DND-41 (cell line): Measurements from ENCODE around the gene ATG9B.

Source experiments
- ATAC-seq: fragments of 200-7000 bp; cut with Tn5 transposase; 3 replicates; pipeline ENCODE4 v1.9.1; 2021; ENCODE audit warnings: low read depth; ENCODE audit not compliant: insufficient read depth
- DNase-seq: peaks from one replicate; pipeline ENCODE4 v3.0.0-alpha.2; 2020
- H2AFZ ChIP-seq: 2 replicates; pipeline ENCODE4 v1.6.0; 2012; ENCODE audit warnings: low read depth, low read length
- H3K27ac ChIP-seq: 2 replicates; pipeline ENCODE4 v1.5.1; 2012; ENCODE audit warnings: low read length, inconsistent platforms
- H3K27me3 ChIP-seq: fragments of 200-600 bp; sonication (generic); 2 replicates; pipeline ENCODE4 v1.6.0; 2012; ENCODE audit warnings: low read length, mild to moderate bottlenecking, inconsistent platforms; ENCODE audit not compliant: insufficient read depth, poor library complexity
- H3K36me3 ChIP-seq: 2 replicates; pipeline ENCODE4 v1.5.1; 2012; ENCODE audit warnings: low read length, inconsistent platforms; ENCODE audit not compliant: insufficient read depth
- H3K4me1 ChIP-seq: 2 replicates; pipeline ENCODE4 v1.5.1; 2012; ENCODE audit warnings: mild to moderate bottlenecking, low read length; ENCODE audit not compliant: insufficient read depth
- H3K4me2 ChIP-seq: 2 replicates; pipeline ENCODE4 v1.6.0; 2012; ENCODE audit warnings: mild to moderate bottlenecking, moderate library complexity, low read length, inconsistent platforms; ENCODE audit not compliant: insufficient read depth
- H3K4me3 ChIP-seq, 2 experiments: fragments of 200-600 bp in 1 of 2; shearing (Covaris generic) in 1 of 2; 2 replicates each; pipeline ENCODE4 v1.5.1; 2012 to 2016; ENCODE audit warnings: inconsistent platforms in 2 of 2, low read length in 2 of 2, mild to moderate bottlenecking in 2 of 2, low read depth in 1 of 2, moderate library complexity in 1 of 2
- H3K79me2 ChIP-seq: 2 replicates; pipeline ENCODE4 v1.6.0; 2012; ENCODE audit warnings: low read length, inconsistent platforms; ENCODE audit not compliant: insufficient read depth
- H3K9ac ChIP-seq: 2 replicates; pipeline ENCODE4 v1.6.0; 2012; ENCODE audit warnings: low read depth, mild to moderate bottlenecking, inconsistent platforms, low read length, moderate library complexity
- H3K9me3 ChIP-seq: 2 replicates; pipeline ENCODE4 v1.5.1; 2012; ENCODE audit warnings: low read length, moderate library complexity, mild to moderate bottlenecking, inconsistent platforms; ENCODE audit not compliant: insufficient read depth, severe bottlenecking
- H4K20me1 ChIP-seq: 2 replicates; pipeline ENCODE4 v1.6.0; 2012; ENCODE audit warnings: low read length; ENCODE audit not compliant: insufficient read depth
- EZH2 ChIP-seq: IDR thresholded peaks from 3 replicates; pipeline ENCODE4 v1.6.1; 2012; ENCODE audit warnings: borderline replicate concordance, low read depth, mild to moderate bottlenecking, moderate library complexity, low read length, inconsistent platforms; ENCODE audit not compliant: severe bottlenecking
- TF ChIP-seq, protein P1 (sequence below): IDR thresholded peaks from 2 replicates; pipeline ENCODE4 v1.5.1; 2012; ENCODE audit warnings: borderline replicate concordance, low read length, moderate library complexity, mild to moderate bottlenecking; ENCODE audit not compliant: poor library complexity, severe bottlenecking; ENCODE audit errors: extremely low read depth

Gene ATG9B

DNA sequence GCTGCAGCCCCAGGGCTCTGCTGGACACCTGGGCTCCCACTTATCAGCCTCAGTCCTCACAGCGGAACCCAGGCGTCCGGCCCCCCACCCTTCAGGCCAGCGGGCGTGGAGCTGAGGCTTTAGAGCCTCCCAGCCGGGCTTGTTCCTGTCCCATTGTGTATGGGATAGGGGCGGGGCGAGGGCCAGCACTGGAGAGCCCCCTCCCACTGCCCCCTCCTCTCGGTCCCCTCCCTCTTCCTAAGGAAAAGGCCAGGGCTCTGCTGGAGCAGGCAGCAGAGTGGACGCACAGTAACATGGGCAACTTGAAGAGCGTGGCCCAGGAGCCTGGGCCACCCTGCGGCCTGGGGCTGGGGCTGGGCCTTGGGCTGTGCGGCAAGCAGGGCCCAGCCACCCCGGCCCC, 30.8 kb downstream of the ATG9B start:
- ATAC-seq (no peak), DNase-seq (no peak)
- Histone ChIP-seq H3K4me3 (no peak overlapping the region), H3K9ac (no peak overlapping the region), H3K9me3 (no peaks in the 10 kb centered on the region), H3K4me2 (no peak overlapping the region), H2AFZ (no peak overlapping the region), H3K27ac (no peak overlapping the region), H3K4me1 (peaks cover 4% of the 10 kb centered on the region), H3K79me2 (no peaks in the 10 kb centered on the region), H4K20me1 (peaks cover 5% of the 10 kb centered on the region), H3K27me3 (peaks cover 13% of the 10 kb centered on the region), H3K36me3 (no peaks in the 10 kb centered on the region)
- TF ChIP-seq, protein P1, sequence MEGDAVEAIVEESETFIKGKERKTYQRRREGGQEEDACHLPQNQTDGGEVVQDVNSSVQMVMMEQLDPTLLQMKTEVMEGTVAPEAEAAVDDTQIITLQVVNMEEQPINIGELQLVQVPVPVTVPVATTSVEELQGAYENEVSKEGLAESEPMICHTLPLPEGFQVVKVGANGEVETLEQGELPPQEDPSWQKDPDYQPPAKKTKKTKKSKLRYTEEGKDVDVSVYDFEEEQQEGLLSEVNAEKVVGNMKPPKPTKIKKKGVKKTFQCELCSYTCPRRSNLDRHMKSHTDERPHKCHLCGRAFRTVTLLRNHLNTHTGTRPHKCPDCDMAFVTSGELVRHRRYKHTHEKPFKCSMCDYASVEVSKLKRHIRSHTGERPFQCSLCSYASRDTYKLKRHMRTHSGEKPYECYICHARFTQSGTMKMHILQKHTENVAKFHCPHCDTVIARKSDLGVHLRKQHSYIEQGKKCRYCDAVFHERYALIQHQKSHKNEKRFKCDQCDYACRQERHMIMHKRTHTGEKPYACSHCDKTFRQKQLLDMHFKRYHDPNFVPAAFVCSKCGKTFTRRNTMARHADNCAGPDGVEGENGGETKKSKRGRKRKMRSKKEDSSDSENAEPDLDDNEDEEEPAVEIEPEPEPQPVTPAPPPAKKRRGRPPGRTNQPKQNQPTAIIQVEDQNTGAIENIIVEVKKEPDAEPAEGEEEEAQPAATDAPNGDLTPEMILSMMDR: no peak

GRCh38 chr7:150992833-150993302, 31.4 kb downstream of the ATG9B start:
- DNase-seq (peak; percentile 40), ATAC-seq (peak; percentile 72)
- H3K9ac ChIP-seq: no peak overlapping the region

GRCh38 chr7:150992051-150992640, 32.1 kb downstream of the ATG9B start:
- H3K4me2 ChIP-seq: no peak overlapping the region
- ATAC-seq (no peak), DNase-seq (no peak)
- no peaks in the 10 kb centered on the region for H3K9me3 ChIP-seq
- no peak overlapping the region for H3K4me3 ChIP-seq
- peaks cover 13% of the 10 kb centered on the region for H3K27me3 ChIP-seq
- H3K79me2 ChIP-seq: no peaks in the 10 kb centered on the region
- no peak for TF ChIP-seq EZH2
- TF ChIP-seq, protein P1: no peak
- no peak overlapping the region for H3K27ac ChIP-seq
- H4K20me1 ChIP-seq: peaks cover 9% of the 10 kb centered on the region
- no peak overlapping the region for H3K9ac ChIP-seq
- no peak overlapping the region for H2AFZ ChIP-seq
- no peaks in the 10 kb centered on the region for H3K36me3 ChIP-seq
- H3K4me1 ChIP-seq: peaks cover 11% of the 10 kb centered on the region

More at GRCh38 chr7:150992833-150993302, 31.4 kb downstream of the ATG9B start:
- peaks cover 9% of the 10 kb centered on the region for H4K20me1 ChIP-seq
- H3K27me3 ChIP-seq: peaks cover 13% of the 10 kb centered on the region
- no peak overlapping the region for H3K27ac ChIP-seq
- H3K79me2 ChIP-seq: no peaks in the 10 kb centered on the region
- H3K4me1 ChIP-seq: peaks cover 10% of the 10 kb centered on the region
- no peak overlapping the region for H3K4me2 ChIP-seq
- no peak overlapping the region for H3K4me3 ChIP-seq
- no peaks in the 10 kb centered on the region for H3K9me3 ChIP-seq
- no peaks in the 10 kb centered on the region for H3K36me3 ChIP-seq
- no peak overlapping the region for H2AFZ ChIP-seq
- TF ChIP-seq, protein P1: no peak
